GM19372 (cell line): Measurements from ENCODE around the gene SMCO2.

Source experiments
- ATAC-seq: cut with Tn5 transposase; IDR thresholded peaks from one replicate; pipeline ENCODE4 v1.9.1; 2021; ENCODE audit warnings: mild to moderate bottlenecking, low read depth, moderate library complexity; ENCODE audit not compliant: unreplicated experiment

Gene SMCO2

GRCh38 chr12:27451036-27451825, 4.7 kb downstream of the SMCO2 start:
- no peak for ATAC-seq

- no peak for ATAC-seq
These were observed 6.9 kb downstream of the SMCO2 start for GRCh38 chr12:27453421-27453820.

- ATAC-seq, result no peak
These were observed 9.1 kb downstream of the SMCO2 start for GRCh38 chr12:27455589-27455988.

- ATAC-seq, result no peak
These were observed 10.1 kb downstream of the SMCO2 start for GRCh38 chr12:27456618-27457017.

- no peak for ATAC-seq
These were observed 14.0 kb downstream of the SMCO2 start for GRCh38 chr12:27460471-27460978.

GRCh38 chr12:27462151-27462694, 15.7 kb downstream of the SMCO2 start:
- no peak for ATAC-seq

GRCh38 chr12:27462851-27463250, 16.3 kb downstream of the SMCO2 start:
- ATAC-seq, result no peak

GRCh38 chr12:27463511-27464219, 17.1 kb downstream of the SMCO2 start:
- ATAC-seq, result no peak

- ATAC-seq, result no peak
These were observed 17.7 kb downstream of the SMCO2 start for GRCh38 chr12:27464220-27464554.

- ATAC-seq, result no peak
These were observed 21.1 kb downstream of the SMCO2 start for GRCh38 chr12:27467641-27468040.

- no peak for ATAC-seq
These were observed 21.7 kb downstream of the SMCO2 start for GRCh38 chr12:27468241-27468640.

- ATAC-seq, result no peak
These were observed 22.7 kb downstream of the SMCO2 start for GRCh38 chr12:27469176-27469736.

- no peak for ATAC-seq
These were observed 26.1 kb downstream of the SMCO2 start for GRCh38 chr12:27472604-27473003.

GRCh38 chr12:27474344-27474743, 27.8 kb downstream of the SMCO2 start:
- ATAC-seq, result no peak

GRCh38 chr12:27477049-27477448, 30.5 kb downstream of the SMCO2 start:
- ATAC-seq, result no peak

- no peak for ATAC-seq
These were observed 32.4 kb downstream of the SMCO2 start for GRCh38 chr12:27478949-27479348.

GRCh38 chr12:27480016-27480415, 33.5 kb downstream of the SMCO2 start:
- no peak for ATAC-seq

GRCh38 chr12:27486961-27487360, 40.4 kb downstream of the SMCO2 start:
- ATAC-seq, result no peak

- no peak for ATAC-seq
These were observed 41.9 kb downstream of the SMCO2 start for GRCh38 chr12:27488479-27488878.

GRCh38 chr12:27491226-27491625, 44.7 kb downstream of the SMCO2 start:
- ATAC-seq, result no peak

GRCh38 chr12:27493260-27493940, 46.9 kb downstream of the SMCO2 start:
- no peak for ATAC-seq
